OCI-LY7 (cell line): ENCODE data around the gene EDEM3. TPM values are rescaled to one million over a fixed set of nuclear protein-coding genes. Genes with fewer than 3 reads are reported as not detected.
A peak's percentile ranks its signal among the peaks of the same experiment; 100 is the strongest.

Source experiments
- BruUV-seq: library from RNA; stranded (reverse); fragments of 400-500 nt; replicated peaks from 2 replicates; lab custom pipeline; 2021; lab: Mats Ljungman, UMichigan
- CTCF ChIA-PET: fragments of 300-600 bp; sonication (Branson Sonifier 250); formaldehyde crosslinking; loops from one replicate; lab custom pipeline; 2022; ENCODE audit warnings: antibody characterized with exemption; ENCODE audit not compliant: unreplicated experiment; lab: Charles Lee
- POLR2A ChIA-PET: fragments of 300-600 bp; sonication (Branson Sonifier 250); formaldehyde crosslinking; loops from one replicate; lab custom pipeline; 2022; ENCODE audit warnings: antibody characterized with exemption; lab: Charles Lee
- DNase-seq: peaks from one replicate; pipeline ENCODE4 v3.0.0-alpha.2; 2015; ENCODE audit warnings: low spot score
- H2AFZ ChIP-seq: fragments of 200-600 bp; sonication (generic), shearing (Covaris generic); 2 replicates; pipeline ENCODE4 v1.6.1; 2014; ENCODE audit warnings: mild to moderate bottlenecking, antibody characterized with exemption, low read length, moderate library complexity
- H3K27ac ChIP-seq: fragments of 200-600 bp; sonication (generic); 2 replicates; pipeline ENCODE4 v1.5.1; 2014; ENCODE audit warnings: mixed run types, low read depth, mild to moderate bottlenecking, moderate library complexity, low read length, inconsistent platforms; ENCODE audit not compliant: poor library complexity, severe bottlenecking
- H3K36me3 ChIP-seq: fragments of 200-600 bp; sonication (generic); 2 replicates; pipeline ENCODE4 v1.6.1; 2014; ENCODE audit warnings: mild to moderate bottlenecking, antibody characterized with exemption, low read length, moderate library complexity, mixed read lengths; ENCODE audit not compliant: insufficient read depth
- H3K4me1 ChIP-seq: fragments of 200-600 bp; sonication (generic); 2 replicates; pipeline ENCODE4 v1.5.1; 2014; ENCODE audit warnings: mild to moderate bottlenecking, low read length; ENCODE audit not compliant: insufficient read depth, poor library complexity, severe bottlenecking
- H3K4me2 ChIP-seq: fragments of 200-600 bp; sonication (generic); 2 replicates; pipeline ENCODE4 v1.6.1; 2014; ENCODE audit warnings: mild to moderate bottlenecking, low read length
- H3K4me3 ChIP-seq: fragments of 200-600 bp; sonication (generic); 2 replicates; pipeline ENCODE4 v1.5.1; 2014; ENCODE audit warnings: mild to moderate bottlenecking, low read depth, low read length; ENCODE audit not compliant: poor library complexity, severe bottlenecking
- H3K79me2 ChIP-seq: fragments of 200-600 bp; sonication (generic); 2 replicates; pipeline ENCODE4 v1.6.1; 2016; ENCODE audit warnings: low read depth, mild to moderate bottlenecking, low read length, moderate library complexity, mixed read lengths; ENCODE audit not compliant: insufficient read depth
- H3K9me2 ChIP-seq: fragments of 200-600 bp; sonication (generic); 2 replicates; pipeline ENCODE4 v1.6.1; 2016; ENCODE audit warnings: mild to moderate bottlenecking, low read length, mixed read lengths; ENCODE audit not compliant: insufficient read depth
- H3K9me3 ChIP-seq: fragments of 200-600 bp; sonication (generic); 2 replicates; pipeline ENCODE4 v1.6.1; 2014; ENCODE audit warnings: mild to moderate bottlenecking, mixed run types, low read length, mixed read lengths
- H4K20me1 ChIP-seq: fragments of 200-600 bp; sonication (generic); 2 replicates; pipeline ENCODE4 v1.6.1; 2014; ENCODE audit warnings: mild to moderate bottlenecking, antibody characterized with exemption, low read length, moderate library complexity, mixed read lengths; ENCODE audit not compliant: insufficient read depth
- EZH2phosphoT487 ChIP-seq: fragments of 200-600 bp; sonication (generic); IDR thresholded peaks from 2 replicates; pipeline ENCODE4 v1.6.1; 2018; ENCODE audit warnings: low read depth, borderline replicate concordance, mild to moderate bottlenecking, mixed run types, antibody characterized with exemption, low read length, moderate library complexity, mixed read lengths
- intact Hi-C: fragments of 100-400 bp; cut with micrococcal nuclease; formaldehyde crosslinking; loops from one replicate; pipeline ENCODE4 v1.10.0; 2022; ENCODE audit not compliant: unreplicated experiment
- total RNA-seq, 2 experiments: library from RNA; depleted of rRNA in 1 of 2; stranded (reverse); fragments of >200 nt in 1 of 2; shearing (Covaris generic) in 1 of 2; gene quantifications; 2 replicates each; pipeline ENCODE4 v1.2.3, GENCODE V29; 2014 to 2022
- TF ChIP-seq, protein P1 (sequence below): fragments of 200-600 bp; sonication (generic); conservative IDR thresholded peaks from 2 replicates; pipeline ENCODE4 v1.5.1; 2014; ENCODE audit warnings: mild to moderate bottlenecking, antibody characterized with exemption, low read length, moderate library complexity, mixed read lengths

Gene EDEM3
- total RNA-seq, 2 experiments from 2014 or later: 19.5 to 27.4 TPM

DNA sequence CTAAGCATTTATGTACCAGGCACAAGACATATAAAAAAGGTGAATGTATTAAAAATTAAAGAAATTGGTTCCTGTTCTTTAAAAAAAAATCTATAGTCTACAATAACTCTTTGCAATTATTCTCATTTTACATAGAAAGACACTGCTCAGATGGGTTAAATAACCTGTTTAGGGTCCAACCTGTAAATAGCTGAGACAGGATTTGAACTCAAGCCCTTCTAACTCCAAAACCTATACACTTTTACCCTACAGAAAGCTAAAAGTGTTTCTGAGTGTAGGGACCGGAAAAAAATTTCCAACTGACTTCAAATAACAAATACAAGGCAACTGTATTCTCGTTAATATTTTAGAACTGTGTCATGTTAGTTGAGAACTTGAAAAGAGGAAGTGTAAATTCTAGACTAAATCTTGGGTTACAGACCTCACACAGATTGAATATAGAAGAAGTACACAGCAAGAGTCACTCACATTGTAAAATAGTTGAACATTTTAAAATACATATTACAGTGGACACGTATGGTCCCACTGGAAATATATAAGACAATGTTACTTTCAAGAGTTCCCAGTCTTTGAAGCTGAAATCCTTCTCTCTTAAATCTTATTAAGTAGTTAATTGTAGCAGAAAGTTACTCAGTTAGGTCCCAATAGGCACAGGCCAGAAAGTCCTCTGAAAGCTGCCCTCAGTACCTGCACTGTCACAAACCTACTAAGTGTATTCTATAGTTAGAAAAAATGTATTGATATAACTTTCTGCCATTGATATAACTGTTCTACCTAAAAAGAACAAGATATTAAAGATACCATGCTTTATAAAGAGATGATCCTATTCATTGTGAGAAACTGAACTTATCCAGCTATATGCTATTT is 7.3 kb downstream of the EDEM3 start:
- peak; percentile 20 for DNase-seq
- Histone ChIP-seq H3K36me3 (peaks cover 19% of the 10 kb centered on the region; the same call in 1 of the 2 replicates), H3K9me2 (no peaks in the 10 kb centered on the region), H3K4me1 (peaks cover 11% of the 10 kb centered on the region), H3K4me2 (no peak overlapping the region), H4K20me1 (no peaks in the 10 kb centered on the region), H2AFZ (no peak overlapping the region), H3K79me2 (peaks cover under 1% of the 10 kb centered on the region; the same call in 1 of the 2 replicates), H3K9me3 (no peaks in the 10 kb centered on the region), H3K4me3 (no peak overlapping the region), H3K27ac (no peak overlapping the region)
- POLR2A ChIA-PET: interaction anchor here (0.7 to 1.0 kb wide), 2 partner anchors 23 to 457 kb away, joined by 3 read pairs; no protein-coding TSS in a partner anchor
- no TSS peak for BruUV-seq
- CTCF ChIA-PET: no interaction called here
- TF ChIP-seq, protein P1, sequence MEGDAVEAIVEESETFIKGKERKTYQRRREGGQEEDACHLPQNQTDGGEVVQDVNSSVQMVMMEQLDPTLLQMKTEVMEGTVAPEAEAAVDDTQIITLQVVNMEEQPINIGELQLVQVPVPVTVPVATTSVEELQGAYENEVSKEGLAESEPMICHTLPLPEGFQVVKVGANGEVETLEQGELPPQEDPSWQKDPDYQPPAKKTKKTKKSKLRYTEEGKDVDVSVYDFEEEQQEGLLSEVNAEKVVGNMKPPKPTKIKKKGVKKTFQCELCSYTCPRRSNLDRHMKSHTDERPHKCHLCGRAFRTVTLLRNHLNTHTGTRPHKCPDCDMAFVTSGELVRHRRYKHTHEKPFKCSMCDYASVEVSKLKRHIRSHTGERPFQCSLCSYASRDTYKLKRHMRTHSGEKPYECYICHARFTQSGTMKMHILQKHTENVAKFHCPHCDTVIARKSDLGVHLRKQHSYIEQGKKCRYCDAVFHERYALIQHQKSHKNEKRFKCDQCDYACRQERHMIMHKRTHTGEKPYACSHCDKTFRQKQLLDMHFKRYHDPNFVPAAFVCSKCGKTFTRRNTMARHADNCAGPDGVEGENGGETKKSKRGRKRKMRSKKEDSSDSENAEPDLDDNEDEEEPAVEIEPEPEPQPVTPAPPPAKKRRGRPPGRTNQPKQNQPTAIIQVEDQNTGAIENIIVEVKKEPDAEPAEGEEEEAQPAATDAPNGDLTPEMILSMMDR: no peak
- TF ChIP-seq EZH2phosphoT487: no peak
- intact Hi-C loops: no loop called here

DNA sequence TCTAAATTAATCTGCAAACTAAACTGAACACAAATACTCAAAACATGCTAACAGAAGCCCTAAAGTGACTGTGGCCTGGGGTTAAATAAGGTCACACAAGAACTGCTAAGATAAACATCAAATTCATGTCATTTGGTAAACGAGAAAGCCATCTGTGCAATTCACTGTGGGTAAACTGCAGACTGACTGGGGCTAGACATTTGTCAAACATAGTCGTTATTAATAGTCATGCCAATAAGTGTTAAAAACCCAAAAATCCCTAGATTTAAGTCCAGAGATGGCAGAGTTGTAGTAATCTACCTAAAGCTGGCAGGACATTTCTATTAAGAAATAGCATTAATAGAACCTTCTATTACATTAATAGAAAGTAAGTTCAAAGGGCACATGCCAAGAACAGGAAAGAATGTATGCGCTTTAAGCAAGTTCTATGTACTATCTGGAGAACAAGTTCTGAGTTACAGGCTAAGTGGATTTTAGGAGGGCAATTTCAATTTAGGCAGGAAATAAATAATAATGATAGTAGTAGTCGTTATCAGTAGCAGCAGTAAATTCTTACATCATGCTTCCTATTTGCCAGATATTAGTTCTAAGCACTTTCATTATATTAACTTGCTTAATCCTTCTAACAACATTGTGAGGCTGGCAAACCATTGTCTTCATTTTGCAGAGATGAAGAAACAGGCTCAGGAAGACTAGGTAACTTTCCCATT is 8.6 kb downstream of the EDEM3 start:
- Histone ChIP-seq H3K79me2 (no peaks in the 10 kb centered on the region; the same call in 1 of the 2 replicates), H3K9me3 (no peaks in the 10 kb centered on the region)
- BruUV-seq: no TSS peak

More for the DNA sequence above, 8.6 kb downstream of the EDEM3 start:
- no peaks in the 10 kb centered on the region for H4K20me1 ChIP-seq
- no peaks in the 10 kb centered on the region for H3K9me2 ChIP-seq
- peaks cover 19% of the 10 kb centered on the region; the same call in 1 of the 2 replicates for H3K36me3 ChIP-seq
- H3K27ac ChIP-seq: no peak overlapping the region
- CTCF ChIA-PET: no interaction called here
- H2AFZ ChIP-seq: no peak overlapping the region
- peaks cover 8% of the 10 kb centered on the region for H3K4me1 ChIP-seq
- no peak for DNase-seq
- TF ChIP-seq EZH2phosphoT487: no peak
- TF ChIP-seq, protein P1: no peak
- intact Hi-C loops: no loop called here
- H3K4me2 ChIP-seq: no peak overlapping the region
- H3K4me3 ChIP-seq: no peak overlapping the region
- POLR2A ChIA-PET: interaction anchor here (0.7 to 1.3 kb wide), 2 partner anchors 12 to 1450 kb away, joined by 4 to 5 read pairs; no protein-coding TSS in a partner anchor
